ENCODE results near the gene FICD.

Gene FICD

GRCh38 chr12:108509806-108510205 lies 5.3 kb upstream of the FICD start:
- H3K4me3 ChIP-seq (replicated peaks; ENCODE audit: insufficient read depth, low read length): no peak overlapping the region
- DNase-seq (ENCODE audit: low read depth in 1 of 2, low spot score in 1 of 2): no peak
- H3K27ac ChIP-seq (replicated peaks): no peak overlapping the region
- no peak for TF ChIP-seq REST (IDR thresholded peaks at IDR 0.05; ENCODE audit: insufficient replicate concordance, low read depth)
- no peak for TF ChIP-seq POLR2AphosphoS5 (IDR thresholded peaks at IDR 0.05; ENCODE audit: low read depth)
- TF ChIP-seq GABPA (IDR thresholded peaks at IDR 0.05; ENCODE audit: low read depth): no peak
- TF ChIP-seq CTCF (IDR thresholded peaks at IDR 0.05; ENCODE audit: insufficient read depth, low read length): no peak
- no peak for TF ChIP-seq SPI1 (IDR thresholded peaks at IDR 0.05; ENCODE audit: borderline replicate concordance, low read depth)
- no peaks in the 10 kb centered on the region for H3K27me3 ChIP-seq (ENCODE audit: insufficient read depth, poor library complexity, severe bottlenecking)

- TF ChIP-seq SPI1 (IDR thresholded peaks at IDR 0.05; ENCODE audit: borderline replicate concordance, low read depth): peak; percentile 22; the same call in 1 of the 2 replicates
- TF ChIP-seq POLR2AphosphoS5 (IDR thresholded peaks at IDR 0.05; ENCODE audit: low read depth): no peak
- H3K27me3 ChIP-seq (ENCODE audit: insufficient read depth, poor library complexity, severe bottlenecking): no peaks in the 10 kb centered on the region
- H3K4me3 ChIP-seq (replicated peaks; ENCODE audit: insufficient read depth, low read length): no peak overlapping the region
- DNase-seq (ENCODE audit: low read depth in 1 of 2, low spot score in 1 of 2): no peak
- no peak overlapping the region for H3K27ac ChIP-seq (replicated peaks)
Measured at GRCh38 chr12:108510836-108511235, 4.2 kb upstream of the FICD start.

- no peak overlapping the region for H3K4me3 ChIP-seq (replicated peaks; ENCODE audit: insufficient read depth, low read length)
- DNase-seq (ENCODE audit: low read depth in 1 of 2, low spot score in 1 of 2): peak in 1 of 2 experiments; percentile 76
- peak; percentile 85 for TF ChIP-seq CTCF (IDR thresholded peaks at IDR 0.05; ENCODE audit: insufficient read depth, low read length)
- peak; percentile 68; the same call in 1 of the 2 replicates for TF ChIP-seq SPI1 (IDR thresholded peaks at IDR 0.05; ENCODE audit: borderline replicate concordance, low read depth)
- no peak for TF ChIP-seq POLR2AphosphoS5 (IDR thresholded peaks at IDR 0.05; ENCODE audit: low read depth)
Measured at GRCh38 chr12:108511633-108512540, 3.2 kb upstream of the FICD start.

GRCh38 chr12:108514468-108514972 lies 557 bp upstream of the FICD start:
- Histone ChIP-seq H3K4me3 (replicated peaks; ENCODE audit: insufficient read depth, low read length) (peak overlapping the region; percentile 98), H3K27ac (replicated peaks) (0 out of 2 replicates have a peak overlapping the region, but pooled peaks have one; percentile 8), H3K27me3 (ENCODE audit: insufficient read depth, poor library complexity, severe bottlenecking) (no peaks in the 10 kb centered on the region)
- TF ChIP-seq POLR2AphosphoS5 (IDR thresholded peaks at IDR 0.05; ENCODE audit: low read depth) (no peak), GABPA (IDR thresholded peaks at IDR 0.05; ENCODE audit: low read depth) (no peak), REST (IDR thresholded peaks at IDR 0.05; ENCODE audit: insufficient replicate concordance, low read depth) (no peak), CTCF (IDR thresholded peaks at IDR 0.05; ENCODE audit: insufficient read depth, low read length) (no peak), SPI1 (IDR thresholded peaks at IDR 0.05; ENCODE audit: borderline replicate concordance, low read depth) (no peak)
- no peak for DNase-seq (ENCODE audit: low read depth in 1 of 2, low spot score in 1 of 2)

More at GRCh38 chr12:108511633-108512540, 3.2 kb upstream of the FICD start:
- Histone ChIP-seq H3K27me3 (ENCODE audit: insufficient read depth, poor library complexity, severe bottlenecking) (no peaks in the 10 kb centered on the region), H3K27ac (replicated peaks) (no peak overlapping the region)
